NCI-H1092 (cell line): Measurements from ENCODE around the gene SULT1A2.
A peak's percentile ranks its signal among the peaks of the same experiment; 100 is the strongest.
"Not testable (repeated sequence)": the region's sequence is repeated elsewhere in the genome, so short reads cannot be mapped to it uniquely, and the experiment has no call there.

Experiments
- DNase-seq: peaks from one replicate; lab custom pipeline; 2025; lab: John Stamatoyannopoulos, UW

SULT1A2 gene

GRCh38 chr16:28558456-28558855 is 38.4 kb downstream of the SULT1A2 start:
- no peak for DNase-seq

DNA sequence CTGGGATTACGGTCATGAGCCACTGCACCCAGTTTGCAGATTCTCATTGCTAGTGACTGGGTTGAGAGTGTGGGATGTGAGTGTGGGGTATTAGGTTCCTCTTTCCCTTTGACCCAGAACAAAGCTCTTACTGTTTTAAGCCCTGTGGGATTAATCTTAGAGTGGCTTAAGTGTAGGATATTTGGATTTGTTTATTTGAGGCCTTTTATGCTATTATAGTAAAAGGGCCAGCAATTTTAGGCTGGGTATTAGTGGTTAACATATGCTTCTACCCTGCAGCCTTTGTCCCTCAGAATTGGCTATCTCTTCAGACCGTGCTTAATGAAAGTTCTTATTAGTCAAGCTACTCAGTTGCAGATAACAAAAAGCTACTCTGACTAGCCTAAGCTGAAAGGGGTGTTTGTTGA is 39.9 kb downstream of the SULT1A2 start:
- no peak for DNase-seq

GRCh38 chr16:28555561-28555960 is 41.3 kb downstream of the SULT1A2 start:
- DNase-seq = no peak

GRCh38 chr16:28554634-28555423 is 42.0 kb downstream of the SULT1A2 start:
- no peak for DNase-seq

- DNase-seq = peak; percentile 89
Observed at GRCh38 chr16:28553776-28554633, 42.8 kb downstream of the SULT1A2 start, which contains the start of gene SGF29. Gene SGF29 (plus strand): TSS chr16:28553920. CDS start chr16:28581070, 27,150 bp downstream.

DNA sequence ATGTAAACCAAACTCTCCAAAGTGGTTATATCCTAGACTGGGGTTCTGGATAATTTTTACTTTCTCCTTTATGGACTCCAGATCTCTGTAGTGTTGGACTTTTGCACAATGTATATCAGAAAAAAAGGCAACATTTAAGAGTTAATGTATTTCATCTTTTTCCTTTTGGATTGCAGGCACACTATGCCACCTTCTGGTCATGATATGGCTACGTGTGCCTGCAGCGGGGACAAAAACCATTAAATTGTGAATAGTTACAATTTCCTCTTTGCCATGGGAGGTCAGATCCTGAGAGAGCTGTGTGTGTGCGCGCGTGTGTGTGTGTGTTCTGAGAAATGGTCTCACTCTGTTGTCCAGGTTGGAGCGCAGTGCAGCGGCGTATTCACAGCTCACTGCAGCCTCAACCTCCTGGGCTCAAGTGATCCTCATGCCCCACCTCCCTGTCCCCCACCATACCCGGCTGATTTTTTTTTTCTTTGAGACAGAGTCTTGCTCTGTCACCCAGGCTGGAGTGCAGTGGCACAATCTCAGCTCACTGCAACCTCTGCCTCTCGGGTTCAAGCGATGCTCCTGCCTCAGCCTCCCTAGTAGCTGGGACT is 47.5 kb downstream of the SULT1A2 start:
- DNase-seq = no peak

GRCh38 chr16:28548306-28548802 is 48.5 kb downstream of the SULT1A2 start:
- DNase-seq = no peak

GRCh38 chr16:28546626-28547025 is 50.2 kb downstream of the SULT1A2 start:
- no peak for DNase-seq

DNA sequence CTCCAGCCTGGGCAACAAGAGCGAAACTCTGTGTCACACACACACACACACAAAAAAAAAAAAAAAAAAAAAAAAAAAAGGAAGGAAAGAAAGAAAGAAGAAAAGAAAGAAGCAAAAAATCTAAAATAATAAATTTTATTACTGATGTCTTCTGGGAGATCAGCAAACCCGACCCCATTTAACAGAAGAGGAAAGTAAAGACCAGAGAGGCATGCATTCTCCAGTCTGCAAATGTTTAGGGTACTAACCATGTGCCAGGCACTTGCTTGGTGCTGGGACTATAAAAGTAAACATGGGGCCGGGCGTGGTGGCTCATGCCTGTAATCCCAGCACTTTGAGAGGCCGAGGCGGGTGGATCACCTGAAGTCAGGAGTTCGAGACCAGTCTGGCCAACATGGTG is 50.9 kb downstream of the SULT1A2 start:
- not testable (repeated sequence) for DNase-seq

- DNase-seq = no peak
Observed at GRCh38 chr16:28544998-28545397, 51.9 kb downstream of the SULT1A2 start.

DNA sequence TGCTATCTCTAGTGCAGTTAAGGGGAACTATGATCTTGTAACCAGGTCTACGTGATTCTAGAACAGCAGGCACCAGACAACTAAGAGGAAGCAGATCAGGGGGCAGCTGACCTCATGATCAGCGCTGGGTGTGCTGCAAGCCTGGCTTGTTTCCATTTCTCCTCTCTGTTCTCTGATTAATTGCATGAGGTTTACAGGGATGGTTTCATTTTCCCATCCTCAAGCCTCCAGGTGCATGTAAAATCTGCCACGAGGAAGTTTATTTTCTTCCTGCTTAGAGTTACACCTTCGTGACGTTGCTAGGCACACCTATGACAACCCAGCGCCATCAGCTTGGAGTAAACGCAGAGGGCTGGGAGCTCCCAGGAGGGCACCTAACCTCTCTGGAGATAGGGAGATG is 53.8 kb downstream of the SULT1A2 start:
- no peak for DNase-seq

DNA sequence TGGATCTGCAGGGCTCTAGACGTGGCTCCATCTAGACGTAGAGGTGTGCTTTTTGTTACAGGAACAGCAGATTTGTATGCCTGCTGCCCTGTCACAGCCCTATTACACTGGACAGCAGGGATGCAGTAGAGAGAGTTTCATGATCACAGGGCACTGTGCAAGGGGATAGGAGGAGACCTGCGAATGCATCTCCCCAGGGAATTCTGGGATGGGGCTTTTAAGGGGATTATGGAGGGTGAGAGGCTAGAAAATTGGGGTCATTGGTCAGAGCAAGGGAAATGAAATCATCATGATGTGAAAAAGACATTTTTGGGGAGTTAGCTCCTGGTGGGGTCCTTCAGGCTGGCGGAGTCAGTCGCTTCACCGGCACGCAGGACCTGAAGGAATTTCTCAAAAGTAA is 54.2 kb downstream of the SULT1A2 start:
- no peak for DNase-seq
